Measurements from ENCODE around the gene PHOX2B.

- TF ChIP-seq CTCF (conservative IDR thresholded peaks at IDR 0.05; ENCODE audit: low read depth, low read length) (no peak), EZH2 (IDR thresholded peaks at IDR 0.05; ENCODE audit: low read length, unreplicated experiment) (no peak)
Observed at GRCh38 chr4:41785665-41786064, 37.1 kb upstream of the PHOX2B start.
